B cell (primary cell): ENCODE results near the gene RNF157. TPM values are rescaled to one million over a fixed set of nuclear protein-coding genes. Genes with fewer than 3 reads are reported as not detected.

Experiments used
- ATAC-seq: fragments of 200-7000 bp; cut with Tn5 transposase; one replicate; pipeline ENCODE4 v1.10.0; 2021; ENCODE audit warnings: low read depth, mild to moderate bottlenecking, moderate number of reproducible peaks, moderate library complexity
- CTCF ChIA-PET: fragments of 350-600 bp; sonication (Branson Sonifier 250); formaldehyde crosslinking; loops from one replicate; lab custom pipeline; 2021; ENCODE audit warnings: antibody characterized with exemption, inconsistent platforms; lab: Charles Lee
- POLR2A ChIA-PET: fragments of 350-600 bp; sonication (Branson Sonifier 250); formaldehyde crosslinking; loops from one replicate; lab custom pipeline; 2021; ENCODE audit warnings: antibody characterized with exemption; lab: Charles Lee
- DNase-seq: peaks from one replicate; pipeline ENCODE4 v3.0.0; 2013
- H2AFZ ChIP-seq: 2 replicates; pipeline ENCODE4 v1.6.1; 2012; ENCODE audit warnings: mild to moderate bottlenecking, low read depth, low read length; ENCODE audit not compliant: insufficient read depth, poor library complexity, severe bottlenecking
- H3K27ac ChIP-seq, 2 donors: 1 replicate in 1 of 2; 2 replicates in 1 of 2; pipeline ENCODE4 v1.5.1; 2012 to 2013; ENCODE audit warnings: low read length in 2 of 2, mild to moderate bottlenecking in 2 of 2, moderate library complexity in 1 of 2
- H3K27me3 ChIP-seq, 4 experiments: fragments of 200-600 bp in 1 of 4; sonication (generic) in 1 of 4; replicated peaks in 1 of 4; 1 replicate in 2 of 4; 2 replicates in 2 of 4; pipeline versions ENCODE4 v1.6.1 to v1.7.0; 2013 to 2016; ENCODE audit warnings: low read length in 3 of 4, mild to moderate bottlenecking in 2 of 4, mixed read lengths in 1 of 4, moderate library complexity in 1 of 4; ENCODE audit not compliant: insufficient read depth in 4 of 4, control insufficient read depth in 3 of 4; ENCODE audit errors: control extremely low read depth in 1 of 4
- H3K36me3 ChIP-seq, 2 experiments: replicated peaks in 1 of 2; 1 replicate in 1 of 2; 2 replicates in 1 of 2; pipeline versions ENCODE4 v1.6.1 to v1.7.1; 2013; ENCODE audit warnings: low read length in 1 of 2; ENCODE audit not compliant: insufficient read depth in 2 of 2, control insufficient read depth in 1 of 2; ENCODE audit errors: control extremely low read depth in 1 of 2, extremely low read depth in 1 of 2
- H3K4me1 ChIP-seq, 2 donors: fragments of 200-600 bp in 1 of 2; sonication (generic) in 1 of 2; 1 replicate in 1 of 2; 2 replicates in 1 of 2; pipeline versions ENCODE4 v1.5.1 to v1.6.1; 2013 to 2017; ENCODE audit warnings: low read length in 2 of 2; ENCODE audit not compliant: control insufficient read depth in 2 of 2, insufficient read depth in 2 of 2
- H3K4me2 ChIP-seq: replicated peaks from 2 replicates; pipeline ENCODE3; 2012; ENCODE audit warnings: mild to moderate bottlenecking, low read depth, low read length; ENCODE audit not compliant: poor library complexity, severe bottlenecking
- H3K4me3 ChIP-seq, 5 experiments: fragments of 200-600 bp in 1 of 5; sonication (generic) in 1 of 5; 1 replicate in 3 of 5; 2 replicates in 2 of 5; pipeline versions ENCODE4 v1.5.1 to v1.7.0; 2011 to 2016; ENCODE audit warnings: low read length in 4 of 5, mild to moderate bottlenecking in 4 of 5, low read depth in 2 of 5, control low read depth in 1 of 5, moderate library complexity in 1 of 5; ENCODE audit not compliant: insufficient read depth in 1 of 5; ENCODE audit errors: control extremely low read depth in 1 of 5, extremely low read depth in 1 of 5
- H3K79me2 ChIP-seq: fragments of 200-600 bp; sonication (generic); one replicate; pipeline ENCODE4 v1.6.0; 2016; ENCODE audit warnings: low read length; ENCODE audit not compliant: control insufficient read depth, insufficient read depth
- H3K9ac ChIP-seq: fragments of 200-600 bp; sonication (generic); 2 replicates; pipeline ENCODE4 v1.6.1; 2017; ENCODE audit warnings: mild to moderate bottlenecking, low read length, moderate library complexity
- H3K9me3 ChIP-seq, 3 donors: one replicate each; pipeline versions ENCODE4 v1.6.1 to v1.7.1; 2013; ENCODE audit warnings: low read length in 2 of 3; ENCODE audit not compliant: control insufficient read depth in 2 of 3, insufficient read depth in 1 of 3; ENCODE audit errors: control extremely low read depth in 1 of 3
- H4K20me1 ChIP-seq: 2 replicates; pipeline ENCODE4 v1.6.0; 2012; ENCODE audit warnings: mild to moderate bottlenecking, low read length; ENCODE audit not compliant: insufficient read depth, control insufficient read depth, poor library complexity, severe bottlenecking
- H3K27ac Mint-ChIP-seq: one replicate; pipeline ENCODE4 v1.8.0; 2021; ENCODE audit warnings: mixed read lengths
- H3K27me3 Mint-ChIP-seq: one replicate; pipeline ENCODE4 v1.8.0; 2021; ENCODE audit warnings: mixed read lengths
- H3K4me1 Mint-ChIP-seq: one replicate; pipeline ENCODE4 v1.8.0; 2021; ENCODE audit warnings: mixed read lengths
- H3K4me3 Mint-ChIP-seq: one replicate; pipeline ENCODE4 v1.8.0; 2021; ENCODE audit warnings: mixed read lengths
- H3K9me3 Mint-ChIP-seq: one replicate; pipeline ENCODE4 v1.8.0; 2022; ENCODE audit warnings: mixed read lengths; ENCODE audit not compliant: insufficient read depth
- CTCF ChIP-seq: fragments of 200-600 bp; IDR thresholded peaks from one replicate; pipeline ENCODE4 v1.8.0; 2022; ENCODE audit warnings: antibody characterized with exemption, mild to moderate bottlenecking
- EZH2 ChIP-seq: IDR thresholded peaks from 2 replicates; pipeline ENCODE4 v1.6.1; 2012; ENCODE audit warnings: borderline replicate concordance, low read depth, mild to moderate bottlenecking, moderate library complexity, low read length; ENCODE audit not compliant: insufficient read depth, poor library complexity, severe bottlenecking
- WGBS: methylation state at CpG from one replicate; pipeline ENCODE4 v1.1.5; 2013; ENCODE audit warnings: missing lambda C conversion rate; ENCODE audit not compliant: insufficient coverage; 5-methylcytosine and 5-hydroxymethylcytosine counted together
- intact Hi-C: fragments of 100-400 bp; cut with micrococcal nuclease; formaldehyde crosslinking; loops from one replicate; pipeline ENCODE4 v1.10.0; 2022
- polyA plus RNA-seq: library from polyadenylated mRNA; depleted of rRNA; stranded (reverse); fragments of >200 nt; gene quantifications from 2 replicates; pipeline ENCODE4 v1.2.3, GENCODE V29; 2012
- total RNA-seq, 2 donors: library from RNA; stranded (reverse); fragments of 120-200 nt in 1 of 2; gene quantifications; 1 replicate in 1 of 2; 2 replicates in 1 of 2; pipeline versions ENCODE4 v1.2.3 to v1.2.4, GENCODE V29; 2013 to 2022

Gene RNF157
- total and polyA plus RNA-seq, 2 donors (not counting 1 experiment from before 2014, with no cell fraction given), result 0.54 to 1.2 TPM

GRCh38 chr17:76271669-76272540 lies 31.6 kb upstream of the RNF157 start:
- Histone ChIP-seq H3K27me3 (no peaks in the 10 kb centered on the region), H4K20me1 (peaks cover 5% of the 10 kb centered on the region), H3K36me3 (peaks cover 2 to 13% of the 10 kb centered on the region in 2 experiments), H3K4me3 (peak overlapping the region in 4 of 5 experiments; percentile 41 to 61 (median 52)), H3K27ac (peak overlapping the region; percentile 97 to 99), H2AFZ (no peak overlapping the region), H3K9ac (peak overlapping the region; percentile 68), H3K4me1 (peaks cover 87 to 98% of the 10 kb centered on the region in 2 donors), H3K79me2 (peaks cover 25% of the 10 kb centered on the region), H3K9me3 (peaks cover 0 to 5% (median 0%) of the 10 kb centered on the region in 3 donors), H3K4me2 (peak overlapping the region; percentile 94)
- intact Hi-C loops, result loop anchor here (1.0 to 10.0 kb wide), 4 partner anchors 8 to 223 kb away; partner anchors contain the start of genes FOXJ1 and RNF157
- WGBS, result 4% methylated on average over 33 of the region's 38 CpGs
- Mint-ChIP-seq H3K9me3 (no peaks in the 10 kb centered on the region), H3K4me1 (peaks cover 86% of the 10 kb centered on the region), H3K27ac (peak overlapping the region; percentile 93), H3K27me3 (no peaks in the 10 kb centered on the region), H3K4me3 (peak overlapping the region; percentile 82)
- peak; percentile 97 for DNase-seq
- ATAC-seq, result peak; percentile 55
- ChIA-PET CTCF (interaction anchor here (1.0 to 16.7 kb wide), 10 partner anchors 7 to 258 kb away, joined by 3 to 435 read pairs (median 6); partner anchors contain the start of genes FOXJ1 and UBALD2), POLR2A (interaction anchor here (0.5 to 5.6 kb wide), 7 partner anchors 8 to 971 kb away, joined by 3 to 44 read pairs (median 6); partner anchors contain the start of gene UBALD2)
- TF ChIP-seq CTCF (no peak), EZH2 (no peak)
